ENCODE results near the gene DPP6.

- TF ChIP-seq CTCF (conservative IDR thresholded peaks at IDR 0.05; ENCODE audit: low read depth, low read length) = no peak
- TF ChIP-seq EZH2phosphoT487 (IDR thresholded peaks at IDR 0.05; ENCODE audit: borderline replicate concordance, low read length) = no peak
- no peak for TF ChIP-seq EZH2 (IDR thresholded peaks at IDR 0.05; ENCODE audit: low read length, unreplicated experiment)
Measured at GRCh38 chr7:154736389-154736788, 684.2 kb downstream of the DPP6 start.
